OCI-LY7 (cell line): ENCODE data around the gene MACROD2. TPM values are rescaled to one million over a fixed set of nuclear protein-coding genes. Genes with fewer than 3 reads are reported as not detected.

Source experiments
- BruUV-seq: library from RNA; stranded (reverse); fragments of 400-500 nt; replicated peaks from 2 replicates; lab custom pipeline; 2021; lab: Mats Ljungman, UMichigan
- CTCF ChIA-PET: fragments of 300-600 bp; sonication (Branson Sonifier 250); formaldehyde crosslinking; loops from one replicate; lab custom pipeline; 2022; ENCODE audit warnings: antibody characterized with exemption; ENCODE audit not compliant: unreplicated experiment; lab: Charles Lee
- POLR2A ChIA-PET: fragments of 300-600 bp; sonication (Branson Sonifier 250); formaldehyde crosslinking; loops from one replicate; lab custom pipeline; 2022; ENCODE audit warnings: antibody characterized with exemption; lab: Charles Lee
- DNase-seq: peaks from one replicate; pipeline ENCODE4 v3.0.0-alpha.2; 2015; ENCODE audit warnings: low spot score
- H2AFZ ChIP-seq: fragments of 200-600 bp; sonication (generic), shearing (Covaris generic); 2 replicates; pipeline ENCODE4 v1.6.1; 2014; ENCODE audit warnings: mild to moderate bottlenecking, antibody characterized with exemption, low read length, moderate library complexity
- H3K27ac ChIP-seq: fragments of 200-600 bp; sonication (generic); 2 replicates; pipeline ENCODE4 v1.5.1; 2014; ENCODE audit warnings: mixed run types, low read depth, mild to moderate bottlenecking, moderate library complexity, low read length, inconsistent platforms; ENCODE audit not compliant: poor library complexity, severe bottlenecking
- H3K36me3 ChIP-seq: fragments of 200-600 bp; sonication (generic); 2 replicates; pipeline ENCODE4 v1.6.1; 2014; ENCODE audit warnings: mild to moderate bottlenecking, antibody characterized with exemption, low read length, moderate library complexity, mixed read lengths; ENCODE audit not compliant: insufficient read depth
- H3K4me1 ChIP-seq: fragments of 200-600 bp; sonication (generic); 2 replicates; pipeline ENCODE4 v1.5.1; 2014; ENCODE audit warnings: mild to moderate bottlenecking, low read length; ENCODE audit not compliant: insufficient read depth, poor library complexity, severe bottlenecking
- H3K4me2 ChIP-seq: fragments of 200-600 bp; sonication (generic); 2 replicates; pipeline ENCODE4 v1.6.1; 2014; ENCODE audit warnings: mild to moderate bottlenecking, low read length
- H3K4me3 ChIP-seq: fragments of 200-600 bp; sonication (generic); 2 replicates; pipeline ENCODE4 v1.5.1; 2014; ENCODE audit warnings: mild to moderate bottlenecking, low read depth, low read length; ENCODE audit not compliant: poor library complexity, severe bottlenecking
- H3K79me2 ChIP-seq: fragments of 200-600 bp; sonication (generic); 2 replicates; pipeline ENCODE4 v1.6.1; 2016; ENCODE audit warnings: low read depth, mild to moderate bottlenecking, low read length, moderate library complexity, mixed read lengths; ENCODE audit not compliant: insufficient read depth
- H3K9me2 ChIP-seq: fragments of 200-600 bp; sonication (generic); 2 replicates; pipeline ENCODE4 v1.6.1; 2016; ENCODE audit warnings: mild to moderate bottlenecking, low read length, mixed read lengths; ENCODE audit not compliant: insufficient read depth
- H3K9me3 ChIP-seq: fragments of 200-600 bp; sonication (generic); 2 replicates; pipeline ENCODE4 v1.6.1; 2014; ENCODE audit warnings: mild to moderate bottlenecking, mixed run types, low read length, mixed read lengths
- H4K20me1 ChIP-seq: fragments of 200-600 bp; sonication (generic); 2 replicates; pipeline ENCODE4 v1.6.1; 2014; ENCODE audit warnings: mild to moderate bottlenecking, antibody characterized with exemption, low read length, moderate library complexity, mixed read lengths; ENCODE audit not compliant: insufficient read depth
- EZH2phosphoT487 ChIP-seq: fragments of 200-600 bp; sonication (generic); IDR thresholded peaks from 2 replicates; pipeline ENCODE4 v1.6.1; 2018; ENCODE audit warnings: low read depth, borderline replicate concordance, mild to moderate bottlenecking, mixed run types, antibody characterized with exemption, low read length, moderate library complexity, mixed read lengths
- intact Hi-C: fragments of 100-400 bp; cut with micrococcal nuclease; formaldehyde crosslinking; loops from one replicate; pipeline ENCODE4 v1.10.0; 2022; ENCODE audit not compliant: unreplicated experiment
- total RNA-seq, 2 experiments: library from RNA; depleted of rRNA in 1 of 2; stranded (reverse); fragments of >200 nt in 1 of 2; shearing (Covaris generic) in 1 of 2; gene quantifications; 2 replicates each; pipeline ENCODE4 v1.2.3, GENCODE V29; 2014 to 2022
- TF ChIP-seq, protein P1 (sequence below): fragments of 200-600 bp; sonication (generic); conservative IDR thresholded peaks from 2 replicates; pipeline ENCODE4 v1.5.1; 2014; ENCODE audit warnings: mild to moderate bottlenecking, antibody characterized with exemption, low read length, moderate library complexity, mixed read lengths

MACROD2 gene
- total RNA-seq, 2 experiments from 2014 or later = 0.09 to 4.5 TPM

DNA sequence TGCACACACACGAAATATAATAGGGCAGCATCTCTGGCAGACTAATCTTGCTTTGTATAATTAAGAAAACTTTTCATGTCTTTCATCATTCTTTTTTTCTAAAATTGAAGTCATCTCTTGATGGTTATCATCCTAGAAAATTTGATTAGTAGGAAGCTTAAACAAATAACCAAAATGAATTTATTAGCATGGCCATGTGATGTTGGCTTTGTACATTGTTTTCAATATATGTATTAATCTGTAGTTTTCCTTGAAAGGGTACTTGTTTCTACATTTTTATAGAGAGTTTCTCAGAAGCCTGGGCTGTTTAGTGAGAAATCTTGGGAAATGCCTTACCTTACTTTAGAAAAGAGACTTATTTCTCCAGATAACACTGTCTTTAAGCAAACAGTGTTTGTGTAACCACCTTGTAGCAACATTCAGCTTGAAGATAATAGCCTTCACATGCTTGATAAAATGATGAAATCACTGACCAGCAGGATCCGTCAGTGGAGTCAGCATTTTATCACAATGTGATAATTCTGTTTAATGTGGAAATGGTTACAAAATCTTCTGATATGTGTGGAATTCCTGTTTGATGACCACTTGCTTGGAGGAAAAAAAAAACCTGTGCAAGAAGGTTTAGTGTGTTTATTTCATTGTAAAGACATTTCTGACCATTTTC is 147.8 kb downstream of the MACROD2 start:
- CTCF ChIA-PET = no interaction called here
- DNase-seq = no peak
- no peaks in the 10 kb centered on the region for H3K79me2 ChIP-seq
- TF ChIP-seq, protein P1, sequence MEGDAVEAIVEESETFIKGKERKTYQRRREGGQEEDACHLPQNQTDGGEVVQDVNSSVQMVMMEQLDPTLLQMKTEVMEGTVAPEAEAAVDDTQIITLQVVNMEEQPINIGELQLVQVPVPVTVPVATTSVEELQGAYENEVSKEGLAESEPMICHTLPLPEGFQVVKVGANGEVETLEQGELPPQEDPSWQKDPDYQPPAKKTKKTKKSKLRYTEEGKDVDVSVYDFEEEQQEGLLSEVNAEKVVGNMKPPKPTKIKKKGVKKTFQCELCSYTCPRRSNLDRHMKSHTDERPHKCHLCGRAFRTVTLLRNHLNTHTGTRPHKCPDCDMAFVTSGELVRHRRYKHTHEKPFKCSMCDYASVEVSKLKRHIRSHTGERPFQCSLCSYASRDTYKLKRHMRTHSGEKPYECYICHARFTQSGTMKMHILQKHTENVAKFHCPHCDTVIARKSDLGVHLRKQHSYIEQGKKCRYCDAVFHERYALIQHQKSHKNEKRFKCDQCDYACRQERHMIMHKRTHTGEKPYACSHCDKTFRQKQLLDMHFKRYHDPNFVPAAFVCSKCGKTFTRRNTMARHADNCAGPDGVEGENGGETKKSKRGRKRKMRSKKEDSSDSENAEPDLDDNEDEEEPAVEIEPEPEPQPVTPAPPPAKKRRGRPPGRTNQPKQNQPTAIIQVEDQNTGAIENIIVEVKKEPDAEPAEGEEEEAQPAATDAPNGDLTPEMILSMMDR = no peak
- no peak for TF ChIP-seq EZH2phosphoT487
- BruUV-seq = no TSS peak
- H3K4me3 ChIP-seq = no peak overlapping the region
- no peaks in the 10 kb centered on the region for H3K4me1 ChIP-seq
- intact Hi-C loops = no loop called here
- POLR2A ChIA-PET = no interaction called here
- H3K9me2 ChIP-seq = no peaks in the 10 kb centered on the region
- H4K20me1 ChIP-seq = no peaks in the 10 kb centered on the region
- no peaks in the 10 kb centered on the region for H3K9me3 ChIP-seq
- H3K4me2 ChIP-seq = no peak overlapping the region
- no peak overlapping the region for H3K27ac ChIP-seq
- no peaks in the 10 kb centered on the region for H3K36me3 ChIP-seq
- H2AFZ ChIP-seq = no peak overlapping the region

DNA sequence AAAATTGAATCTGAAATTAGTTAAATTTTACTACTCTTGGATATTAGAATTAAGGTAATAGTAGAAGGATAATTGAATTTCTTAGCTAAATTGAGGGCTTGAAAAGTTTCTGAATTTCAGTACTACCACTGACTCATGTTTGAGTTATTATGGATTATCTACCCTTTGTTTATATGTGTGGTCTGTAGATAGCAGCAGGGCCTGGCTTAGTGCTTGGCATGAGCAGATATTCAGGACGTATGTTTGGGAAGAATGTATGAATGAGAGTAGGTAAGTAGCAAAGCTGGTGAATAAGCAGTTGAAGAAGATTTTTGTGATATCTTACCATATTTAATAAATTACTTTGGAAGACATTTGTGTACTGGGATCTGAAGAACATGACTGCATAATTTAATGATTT is 152.7 kb downstream of the MACROD2 start:
- no peak overlapping the region for H3K4me3 ChIP-seq
- ChIA-PET POLR2A (no interaction called here), CTCF (no interaction called here)
- TF ChIP-seq, protein P1 = no peak
- no peak for TF ChIP-seq EZH2phosphoT487
- H3K9me2 ChIP-seq = no peaks in the 10 kb centered on the region
- intact Hi-C loops = no loop called here
- DNase-seq = no peak
- H4K20me1 ChIP-seq = no peaks in the 10 kb centered on the region
- no peaks in the 10 kb centered on the region for H3K4me1 ChIP-seq
- H3K9me3 ChIP-seq = no peaks in the 10 kb centered on the region
- H3K79me2 ChIP-seq = no peaks in the 10 kb centered on the region
- H3K27ac ChIP-seq = no peak overlapping the region
- H2AFZ ChIP-seq = no peak overlapping the region
- no peak overlapping the region for H3K4me2 ChIP-seq
- no TSS peak for BruUV-seq
- H3K36me3 ChIP-seq = no peaks in the 10 kb centered on the region

GRCh38 chr20:14155361-14155760 is 160.0 kb downstream of the MACROD2 start:
- TF ChIP-seq EZH2phosphoT487 = no peak
- TF ChIP-seq, protein P1 = no peak
- BruUV-seq = no TSS peak
- CTCF ChIA-PET = no interaction called here
- Histone ChIP-seq H3K4me3 (no peak overlapping the region), H3K27ac (no peak overlapping the region), H3K4me2 (no peak overlapping the region), H3K79me2 (no peaks in the 10 kb centered on the region), H3K36me3 (no peaks in the 10 kb centered on the region), H4K20me1 (no peaks in the 10 kb centered on the region), H3K9me3 (no peaks in the 10 kb centered on the region), H3K4me1 (no peaks in the 10 kb centered on the region), H2AFZ (no peak overlapping the region), H3K9me2 (no peaks in the 10 kb centered on the region)
- no peak for DNase-seq
- intact Hi-C loops = no loop called here
- POLR2A ChIA-PET = interaction anchor here (0.9 kb wide), 1 partner anchor 21 kb away, joined by 3 read pairs; no protein-coding TSS in a partner anchor
